Measurements from ENCODE around the gene FAM83E. TPM values are rescaled to one million over a fixed set of nuclear protein-coding genes. Genes with fewer than 3 reads are reported as not detected.
A peak's percentile ranks its signal among the peaks of the same experiment; 100 is the strongest.

Gene FAM83E
- total and polyA plus RNA-seq, 10 of the 15 experiments (the other 5 are each of a cell fraction or from before 2014, with no cell fraction given): 0.14 to 2.5 (median 0.33) TPM; not detected in 4

DNA sequence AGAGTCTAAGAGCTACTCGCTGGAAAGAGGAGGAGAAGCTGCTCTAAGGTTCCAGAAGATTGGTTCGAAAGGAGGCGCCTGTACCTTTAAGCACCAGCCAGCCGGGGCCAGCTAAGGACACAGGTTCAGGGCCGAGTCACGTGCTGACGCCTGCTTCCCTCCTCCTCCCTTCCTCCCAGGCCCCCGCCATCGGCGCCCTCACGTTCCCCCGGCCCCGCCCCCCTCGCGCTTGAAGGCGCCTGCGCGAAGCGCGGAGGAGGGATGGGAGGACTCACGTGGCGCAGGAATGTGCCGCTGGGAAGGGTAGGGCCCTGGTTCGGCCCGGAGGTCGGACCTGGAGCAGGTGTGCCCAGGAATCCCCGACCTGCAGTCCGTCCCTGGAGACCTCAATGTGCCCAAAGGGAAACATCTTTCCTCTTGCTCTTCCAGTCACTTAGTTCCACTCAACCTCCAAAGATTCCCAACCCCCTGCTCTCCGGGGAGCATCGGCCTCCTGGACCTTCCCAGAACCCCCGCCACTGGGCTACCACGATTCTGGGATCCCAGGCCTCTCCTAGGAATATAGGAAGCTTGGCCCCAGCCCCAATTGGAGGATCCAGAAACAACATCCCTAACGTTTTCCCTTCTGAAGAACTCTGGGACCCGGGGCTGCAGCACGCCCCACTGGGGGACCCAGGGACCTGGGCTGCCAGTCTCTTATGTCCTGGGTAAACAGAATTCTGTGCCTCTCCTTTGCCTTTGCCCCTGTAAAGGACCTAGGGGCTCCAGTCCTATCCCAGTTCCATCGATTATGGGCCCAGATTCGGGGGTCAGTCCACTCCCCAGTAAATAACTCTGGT lies 19.8 kb upstream of the FAM83E start (continued):
- TF ChIP-seq BACH1 (IDR thresholded peaks at IDR 0.05; ENCODE audit: borderline replicate concordance): peak; percentile 83; the same call in 1 of the 2 replicates
- peak; percentile 45; the same call in 1 of the 2 replicates for TF ChIP-seq DPF2 (IDR thresholded peaks at IDR 0.05)
- TF ChIP-seq, protein P1, sequence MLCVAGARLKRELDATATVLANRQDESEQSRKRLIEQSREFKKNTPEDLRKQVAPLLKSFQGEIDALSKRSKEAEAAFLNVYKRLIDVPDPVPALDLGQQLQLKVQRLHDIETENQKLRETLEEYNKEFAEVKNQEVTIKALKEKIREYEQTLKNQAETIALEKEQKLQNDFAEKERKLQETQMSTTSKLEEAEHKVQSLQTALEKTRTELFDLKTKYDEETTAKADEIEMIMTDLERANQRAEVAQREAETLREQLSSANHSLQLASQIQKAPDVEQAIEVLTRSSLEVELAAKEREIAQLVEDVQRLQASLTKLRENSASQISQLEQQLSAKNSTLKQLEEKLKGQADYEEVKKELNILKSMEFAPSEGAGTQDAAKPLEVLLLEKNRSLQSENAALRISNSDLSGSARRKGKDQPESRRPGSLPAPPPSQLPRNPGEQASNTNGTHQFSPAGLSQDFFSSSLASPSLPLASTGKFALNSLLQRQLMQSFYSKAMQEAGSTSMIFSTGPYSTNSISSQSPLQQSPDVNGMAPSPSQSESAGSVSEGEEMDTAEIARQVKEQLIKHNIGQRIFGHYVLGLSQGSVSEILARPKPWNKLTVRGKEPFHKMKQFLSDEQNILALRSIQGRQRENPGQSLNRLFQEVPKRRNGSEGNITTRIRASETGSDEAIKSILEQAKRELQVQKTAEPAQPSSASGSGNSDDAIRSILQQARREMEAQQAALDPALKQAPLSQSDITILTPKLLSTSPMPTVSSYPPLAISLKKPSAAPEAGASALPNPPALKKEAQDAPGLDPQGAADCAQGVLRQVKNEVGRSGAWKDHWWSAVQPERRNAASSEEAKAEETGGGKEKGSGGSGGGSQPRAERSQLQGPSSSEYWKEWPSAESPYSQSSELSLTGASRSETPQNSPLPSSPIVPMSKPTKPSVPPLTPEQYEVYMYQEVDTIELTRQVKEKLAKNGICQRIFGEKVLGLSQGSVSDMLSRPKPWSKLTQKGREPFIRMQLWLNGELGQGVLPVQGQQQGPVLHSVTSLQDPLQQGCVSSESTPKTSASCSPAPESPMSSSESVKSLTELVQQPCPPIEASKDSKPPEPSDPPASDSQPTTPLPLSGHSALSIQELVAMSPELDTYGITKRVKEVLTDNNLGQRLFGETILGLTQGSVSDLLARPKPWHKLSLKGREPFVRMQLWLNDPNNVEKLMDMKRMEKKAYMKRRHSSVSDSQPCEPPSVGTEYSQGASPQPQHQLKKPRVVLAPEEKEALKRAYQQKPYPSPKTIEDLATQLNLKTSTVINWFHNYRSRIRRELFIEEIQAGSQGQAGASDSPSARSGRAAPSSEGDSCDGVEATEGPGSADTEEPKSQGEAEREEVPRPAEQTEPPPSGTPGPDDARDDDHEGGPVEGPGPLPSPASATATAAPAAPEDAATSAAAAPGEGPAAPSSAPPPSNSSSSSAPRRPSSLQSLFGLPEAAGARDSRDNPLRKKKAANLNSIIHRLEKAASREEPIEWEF (IDR thresholded peaks at IDR 0.05; ENCODE audit: insufficient replicate concordance, low read depth, low read length): no peak
- no peak for TF ChIP-seq STAT1 (conservative IDR thresholded peaks at IDR 0.05)
- TF ChIP-seq, protein P2, sequence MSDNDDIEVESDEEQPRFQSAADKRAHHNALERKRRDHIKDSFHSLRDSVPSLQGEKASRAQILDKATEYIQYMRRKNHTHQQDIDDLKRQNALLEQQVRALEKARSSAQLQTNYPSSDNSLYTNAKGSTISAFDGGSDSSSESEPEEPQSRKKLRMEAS (IDR thresholded peaks at IDR 0.05; ENCODE audit: low read depth, low read length): peak; percentile 94; the same call in 1 of the 2 replicates

Measured in GM12878 (cell line).